GM23338 (cell line): ENCODE data around the gene DEFB116. TPM values are rescaled to one million over a fixed set of nuclear protein-coding genes. Genes with fewer than 3 reads are reported as not detected.

ENCODE experiments used
- ATAC-seq: fragments of 200-7000 bp; cut with Tn5 transposase; 3 replicates; pipeline ENCODE4 v1.9.1; 2020
- DNase-seq: peaks from one replicate; pipeline ENCODE4 v3.0.0-alpha.2; 2015; ENCODE audit warnings: low spot score
- H2AFZ ChIP-seq: fragments of 200-600 bp; sonication (generic); 2 replicates; pipeline ENCODE4 v1.8.0; 2016; ENCODE audit warnings: antibody characterized with exemption, mild to moderate bottlenecking, moderate library complexity
- H3F3A ChIP-seq: fragments of 200-600 bp; sonication (generic); replicated peaks from 2 replicates; pipeline ENCODE4 v1.8.0; 2017; ENCODE audit warnings: antibody characterized with exemption, mixed run types, low read depth
- H3K27ac ChIP-seq: fragments of 200-600 bp; sonication (generic); 2 replicates; pipeline ENCODE4 v1.6.1; 2016; ENCODE audit warnings: low read depth
- H3K27me3 ChIP-seq: fragments of 200-600 bp; sonication (generic); 2 replicates; pipeline ENCODE4 v1.8.0; 2016; ENCODE audit warnings: mild to moderate bottlenecking, mixed run types, moderate library complexity; ENCODE audit not compliant: insufficient read depth
- H3K36me3 ChIP-seq: fragments of 200-600 bp; sonication (generic); 2 replicates; pipeline ENCODE4 v1.8.0; 2016; ENCODE audit warnings: mild to moderate bottlenecking; ENCODE audit not compliant: insufficient read depth
- H3K4me1 ChIP-seq: fragments of 200-600 bp; sonication (generic); 2 replicates; pipeline ENCODE4 v1.8.0; 2016; ENCODE audit warnings: mild to moderate bottlenecking, moderate library complexity; ENCODE audit not compliant: insufficient read depth
- H3K4me2 ChIP-seq: fragments of 200-600 bp; sonication (generic); 2 replicates; pipeline ENCODE4 v1.7.1; 2017; ENCODE audit warnings: mixed run types
- H3K4me3 ChIP-seq: fragments of 200-600 bp; sonication (generic); 2 replicates; pipeline ENCODE4 v1.6.1; 2016; ENCODE audit warnings: mixed run types
- H3K79me2 ChIP-seq: fragments of 200-600 bp; sonication (generic); replicated peaks from 2 replicates; pipeline ENCODE4 v1.8.0; 2017; ENCODE audit warnings: mild to moderate bottlenecking; ENCODE audit not compliant: insufficient read depth
- H3K9me2 ChIP-seq: fragments of 200-600 bp; sonication (generic); 2 replicates; pipeline ENCODE4 v1.8.0; 2017; ENCODE audit not compliant: insufficient read depth
- H4K20me1 ChIP-seq: fragments of 200-600 bp; sonication (generic); replicated peaks from 2 replicates; pipeline ENCODE4 v1.8.0; 2017; ENCODE audit warnings: mild to moderate bottlenecking; ENCODE audit not compliant: insufficient read depth
- H3K27ac Mint-ChIP-seq: 2 replicates; pipeline ENCODE4 v1.8.0; 2020; ENCODE audit warnings: inconsistent platforms, mild to moderate bottlenecking, moderate library complexity, mixed read lengths
- H3K27me3 Mint-ChIP-seq: 3 replicates; pipeline ENCODE4 v1.8.0; 2022; ENCODE audit warnings: low read depth, mild to moderate bottlenecking, moderate library complexity, mixed read lengths, inconsistent platforms; ENCODE audit not compliant: insufficient read depth, poor library complexity
- H3K36me3 Mint-ChIP-seq: 3 replicates; pipeline ENCODE4 v1.8.0; 2021; ENCODE audit warnings: low read depth, mild to moderate bottlenecking, inconsistent platforms, moderate library complexity, mixed read lengths
- H3K4me1 Mint-ChIP-seq: 3 replicates; pipeline ENCODE4 v1.8.0; 2020; ENCODE audit warnings: mild to moderate bottlenecking, inconsistent platforms, mixed read lengths
- H3K4me3 Mint-ChIP-seq: 3 replicates; pipeline ENCODE4 v1.8.0; 2021; ENCODE audit warnings: moderate library complexity, mild to moderate bottlenecking, inconsistent platforms, mixed read lengths
- H3K9me3 Mint-ChIP-seq: 3 replicates; pipeline ENCODE4 v1.8.0; 2020; ENCODE audit warnings: moderate library complexity, mild to moderate bottlenecking, inconsistent platforms, mixed read lengths
- CREB1 ChIP-seq: fragments of 250-450 bp; sonication (Bioruptor Pico); IDR thresholded peaks from 2 replicates; pipeline ENCODE4 v1.5.0; 2020; ENCODE audit warnings: low read depth, mild to moderate bottlenecking, moderate library complexity
- CTCF ChIP-seq, 2 experiments: fragments of 200-600 bp in 1 of 2; sonication (generic) in 1 of 2; conservative IDR thresholded peaks; 2 replicates each; pipeline versions ENCODE4 v1.5.1 to v1.6.1; 2016 to 2017; ENCODE audit warnings: antibody characterized with exemption in 2 of 2, low read depth in 2 of 2, mild to moderate bottlenecking in 2 of 2, moderate library complexity in 1 of 2
- ETS1 ChIP-seq: IDR thresholded peaks from 2 replicates; pipeline ENCODE4 v1.6.1; 2016; ENCODE audit warnings: antibody characterized with exemption
- EZH2 ChIP-seq: fragments of 200-600 bp; sonication (generic); IDR thresholded peaks from one replicate; pipeline ENCODE4 v1.8.0; 2017; ENCODE audit warnings: antibody characterized with exemption, mild to moderate bottlenecking, low read depth; ENCODE audit not compliant: unreplicated experiment
- EZH2phosphoT487 ChIP-seq: fragments of 200-600 bp; sonication (generic); IDR thresholded peaks from one replicate; pipeline ENCODE4 v1.8.1; 2018; ENCODE audit warnings: antibody characterized with exemption; ENCODE audit not compliant: unreplicated experiment
- JUNB ChIP-seq: IDR thresholded peaks from one replicate; pipeline ENCODE4 v1.6.1; 2016; ENCODE audit warnings: antibody characterized with exemption; ENCODE audit not compliant: unreplicated experiment
- NANOG ChIP-seq: IDR thresholded peaks from 2 replicates; pipeline ENCODE4 v1.6.1; 2016; ENCODE audit warnings: antibody characterized with exemption, borderline replicate concordance
- POLR2AphosphoS5 ChIP-seq: IDR thresholded peaks from 2 replicates; pipeline ENCODE4 v1.6.1; 2016; ENCODE audit warnings: antibody characterized with exemption, low read depth
- REST ChIP-seq: IDR thresholded peaks from one replicate; pipeline ENCODE4 v1.6.1; 2018; ENCODE audit warnings: antibody characterized with exemption; ENCODE audit not compliant: unreplicated experiment
- STAT1 ChIP-seq: IDR thresholded peaks from one replicate; pipeline ENCODE4 v1.6.1; 2016; ENCODE audit warnings: antibody characterized with exemption; ENCODE audit not compliant: unreplicated experiment
- ZNF114 ChIP-seq: fragments of 250-450 bp; sonication (Bioruptor Pico); IDR thresholded peaks from 2 replicates; pipeline ENCODE4 v1.5.0; 2020; ENCODE audit warnings: mild to moderate bottlenecking, moderate library complexity
- ZNF331 ChIP-seq: fragments of 250-450 bp; sonication (Bioruptor Pico); IDR thresholded peaks from 2 replicates; pipeline ENCODE4 v1.5.0; 2020; ENCODE audit warnings: low read depth, mild to moderate bottlenecking, moderate library complexity
- ZNF462 ChIP-seq: fragments of 250-450 bp; sonication (Bioruptor Pico); IDR thresholded peaks from 2 replicates; pipeline ENCODE4 v1.5.0; 2020; ENCODE audit warnings: mild to moderate bottlenecking, moderate library complexity
- polyA plus RNA-seq: library from polyadenylated mRNA; unstranded; fragments of >200 nt; fragmentation: Nextera tagmentation; extraction: Ambion mirVana; gene quantifications from 2 replicates; pipeline ENCODE4 v1.2.1, GENCODE V29; 2016
- total RNA-seq: library from RNA; depleted of rRNA; stranded (reverse); fragments of >200 nt; shearing (Covaris generic); gene quantifications from 2 replicates; pipeline ENCODE4 v1.2.3, GENCODE V29; 2014

DEFB116 gene
- total and polyA plus RNA-seq, 2 experiments from 2014 or later, result not detected

GRCh38 chr20:31355981-31356380, 47.6 kb upstream of the DEFB116 start:
- Mint-ChIP-seq H3K36me3 (peaks cover 4% of the 10 kb centered on the region; the same call in 2 of the 3 replicates), H3K4me1 (no peaks in the 10 kb centered on the region), H3K27ac (no peak overlapping the region), H3K27me3 (no peaks in the 10 kb centered on the region), H3K4me3 (no peak overlapping the region), H3K9me3 (peaks cover 89% of the 10 kb centered on the region)
- H3K79me2 ChIP-seq, result no peaks in the 10 kb centered on the region
- H3K4me3 ChIP-seq, result no peak overlapping the region
- no peaks in the 10 kb centered on the region for H3F3A ChIP-seq
- ATAC-seq, result no peak
- H4K20me1 ChIP-seq, result no peaks in the 10 kb centered on the region
- no peak overlapping the region for H3K27ac ChIP-seq
- TF ChIP-seq ZNF462 (CRISPR knock-in tag), result no peak
- no peak for TF ChIP-seq NANOG
- TF ChIP-seq CREB1 (CRISPR knock-in tag), result no peak
- no peak for TF ChIP-seq ETS1
- no peak for TF ChIP-seq JUNB
- TF ChIP-seq EZH2, result no peak
- TF ChIP-seq ZNF331, result no peak
- TF ChIP-seq EZH2phosphoT487, result no peak
- TF ChIP-seq POLR2AphosphoS5, result no peak
- no peak for TF ChIP-seq ZNF114
- TF ChIP-seq CTCF (conservative IDR thresholded peaks at IDR 0.05; ENCODE audit: low read depth in 2 of 2), result no peak
- TF ChIP-seq REST, result no peak
- no peak for TF ChIP-seq STAT1
- H3K4me2 ChIP-seq, result no peak overlapping the region
- DNase-seq, result no peak
- no peaks in the 10 kb centered on the region for H3K27me3 ChIP-seq
- no peaks in the 10 kb centered on the region for H3K9me2 ChIP-seq
- no peaks in the 10 kb centered on the region for H3K4me1 ChIP-seq
- no peak overlapping the region for H2AFZ ChIP-seq
- H3K36me3 ChIP-seq, result no peaks in the 10 kb centered on the region
